ENCODE data around the gene CUTA.
"Not testable (repeated sequence)": the region's sequence is repeated elsewhere in the genome, so short reads cannot be mapped to it uniquely, and the experiment has no call there.

CUTA gene

DNA sequence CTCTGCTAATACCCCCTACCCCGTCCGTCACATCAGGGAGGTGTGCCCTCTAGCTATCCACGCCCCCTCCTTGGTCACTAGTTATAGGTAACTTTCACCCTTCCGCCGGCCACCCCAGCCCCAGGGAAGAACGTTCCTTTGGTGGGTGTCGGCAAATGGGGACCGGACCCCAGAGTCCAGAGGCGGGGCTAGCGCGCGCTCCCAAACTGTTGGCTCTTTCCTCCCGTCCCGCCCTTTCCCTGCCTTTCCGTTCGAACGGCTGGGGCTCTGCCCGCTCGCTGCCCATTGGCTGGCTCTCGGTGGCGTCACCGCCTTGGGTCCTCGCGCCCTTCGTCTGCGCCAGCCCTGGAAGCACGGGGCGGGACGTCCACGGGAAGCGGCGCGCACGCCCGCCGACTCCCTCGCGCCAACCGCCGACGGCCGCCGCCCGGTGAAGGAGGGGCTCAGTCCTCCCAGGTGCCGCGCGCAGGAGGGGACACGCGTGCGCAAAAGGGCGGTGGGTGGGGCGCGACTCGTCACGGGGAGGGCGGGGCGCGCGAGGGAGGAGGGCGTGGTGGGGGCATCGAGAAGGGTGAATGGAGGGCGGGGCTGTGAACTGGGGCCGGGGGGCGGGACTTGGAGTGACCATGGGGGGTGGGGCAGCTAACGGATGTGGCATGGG is 7.7 kb downstream of the CUTA start:
- DNase-seq (ENCODE audit: low read depth) = peak; percentile 99
- H3K9ac ChIP-seq (ENCODE audit: low read length) = peak overlapping the region; percentile 80
- no peaks in the 10 kb centered on the region for H3K9me3 ChIP-seq (ENCODE audit: control insufficient read depth, low read length)
- peaks cover 10% of the 10 kb centered on the region for H3K4me1 ChIP-seq (ENCODE audit: control insufficient read depth, insufficient read depth, low read length)
- H3K36me3 ChIP-seq (ENCODE audit: control insufficient read depth, insufficient read depth, low read length, severe bottlenecking) = peaks cover 29% of the 10 kb centered on the region
- peak overlapping the region; percentile 85 for H3K4me3 ChIP-seq (ENCODE audit: low read length)
- H3K27me3 ChIP-seq (replicated peaks; ENCODE audit: control insufficient read depth, insufficient read depth, low read length) = no peaks in the 10 kb centered on the region

- H3K4me3 ChIP-seq (ENCODE audit: low read length) = no peak overlapping the region
- DNase-seq (ENCODE audit: low read depth) = peak; percentile 66
- H3K27me3 ChIP-seq (replicated peaks; ENCODE audit: control insufficient read depth, insufficient read depth, low read length) = no peaks in the 10 kb centered on the region
- no peaks in the 10 kb centered on the region for H3K36me3 ChIP-seq (ENCODE audit: control insufficient read depth, insufficient read depth, low read length, severe bottlenecking)
- peak overlapping the region; percentile 50 for H3K9ac ChIP-seq (ENCODE audit: low read length)
- no peaks in the 10 kb centered on the region for H3K9me3 ChIP-seq (ENCODE audit: control insufficient read depth, low read length)
- peaks cover 7% of the 10 kb centered on the region for H3K4me1 ChIP-seq (ENCODE audit: control insufficient read depth, insufficient read depth, low read length)
Observed at GRCh38 chr6:33407132-33407718, 10.7 kb downstream of the CUTA start.

DNA sequence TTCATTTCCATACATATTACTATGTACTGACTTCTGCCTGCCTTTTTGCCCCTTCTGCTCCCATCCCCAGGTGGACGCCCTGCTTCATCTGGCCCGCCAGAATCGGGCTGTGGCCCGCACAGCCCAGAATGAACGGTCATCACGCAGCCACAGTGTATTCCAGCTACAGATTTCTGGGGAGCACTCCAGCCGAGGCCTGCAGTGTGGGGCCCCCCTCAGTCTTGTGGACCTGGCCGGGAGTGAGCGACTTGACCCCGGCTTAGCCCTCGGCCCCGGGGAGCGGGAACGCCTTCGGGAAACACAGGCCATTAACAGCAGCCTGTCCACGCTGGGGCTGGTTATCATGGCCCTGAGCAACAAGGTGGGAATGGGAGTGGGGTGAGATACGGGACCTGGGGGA is 11.8 kb downstream of the CUTA start:
- H3K27me3 ChIP-seq (replicated peaks; ENCODE audit: control insufficient read depth, insufficient read depth, low read length) = no peaks in the 10 kb centered on the region
- no peaks in the 10 kb centered on the region for H3K36me3 ChIP-seq (ENCODE audit: control insufficient read depth, insufficient read depth, low read length, severe bottlenecking)
- no peaks in the 10 kb centered on the region for H3K4me1 ChIP-seq (ENCODE audit: control insufficient read depth, insufficient read depth, low read length)
- no peak overlapping the region for H3K9ac ChIP-seq (ENCODE audit: low read length)
- H3K4me3 ChIP-seq (ENCODE audit: low read length) = no peak overlapping the region
- H3K9me3 ChIP-seq (ENCODE audit: control insufficient read depth, low read length) = no peaks in the 10 kb centered on the region
- DNase-seq (ENCODE audit: low read depth) = no peak

DNA sequence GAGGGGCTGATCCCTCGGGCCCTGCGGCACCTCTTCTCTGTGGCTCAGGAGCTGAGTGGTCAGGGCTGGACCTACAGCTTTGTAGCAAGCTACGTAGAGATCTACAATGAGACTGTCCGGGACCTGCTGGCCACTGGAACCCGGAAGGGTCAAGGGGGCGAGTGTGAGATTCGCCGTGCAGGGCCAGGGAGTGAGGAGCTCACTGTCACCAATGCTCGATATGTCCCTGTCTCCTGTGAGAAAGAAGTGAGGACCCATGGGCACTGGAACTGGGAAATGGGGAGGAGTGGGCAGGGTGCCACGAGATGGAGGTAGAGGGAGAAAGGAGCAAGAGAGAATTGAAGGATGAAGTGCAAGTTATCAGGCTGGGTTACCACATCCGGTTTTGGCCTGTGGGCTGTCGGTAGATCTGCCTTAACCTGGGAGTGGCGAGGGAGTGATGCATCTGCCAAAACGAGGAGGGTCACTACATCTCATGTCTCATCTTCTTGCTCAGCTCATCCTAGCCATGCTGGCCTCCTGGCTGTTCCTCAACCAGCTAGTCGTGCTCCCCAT is 12.4 kb downstream of the CUTA start:
- H3K4me3 ChIP-seq (ENCODE audit: low read length) = no peak overlapping the region
- no peak for DNase-seq (ENCODE audit: low read depth)
- H3K9ac ChIP-seq (ENCODE audit: low read length) = no peak overlapping the region
- H3K27me3 ChIP-seq (replicated peaks; ENCODE audit: control insufficient read depth, insufficient read depth, low read length) = no peaks in the 10 kb centered on the region
- H3K9me3 ChIP-seq (ENCODE audit: control insufficient read depth, low read length) = no peaks in the 10 kb centered on the region
- H3K36me3 ChIP-seq (ENCODE audit: control insufficient read depth, insufficient read depth, low read length, severe bottlenecking) = no peaks in the 10 kb centered on the region
- no peaks in the 10 kb centered on the region for H3K4me1 ChIP-seq (ENCODE audit: control insufficient read depth, insufficient read depth, low read length)

DNA sequence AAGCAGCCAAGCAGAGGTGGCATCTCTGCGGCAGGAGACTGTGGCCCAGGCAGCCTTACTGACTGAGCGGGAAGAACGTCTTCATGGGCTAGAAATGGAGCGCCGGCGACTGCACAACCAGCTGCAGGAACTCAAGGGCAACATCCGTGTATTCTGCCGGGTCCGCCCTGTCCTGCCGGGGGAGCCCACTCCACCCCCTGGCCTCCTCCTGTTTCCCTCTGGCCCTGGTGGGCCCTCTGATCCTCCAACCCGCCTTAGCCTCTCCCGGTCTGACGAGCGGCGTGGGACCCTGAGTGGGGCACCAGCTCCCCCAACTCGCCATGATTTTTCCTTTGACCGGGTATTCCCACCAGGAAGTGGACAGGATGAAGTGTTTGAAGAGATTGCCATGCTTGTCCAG is 13.0 kb downstream of the CUTA start:
- Histone ChIP-seq H3K4me1 (ENCODE audit: control insufficient read depth, insufficient read depth, low read length) (no peaks in the 10 kb centered on the region), H3K9me3 (ENCODE audit: control insufficient read depth, low read length) (no peaks in the 10 kb centered on the region), H3K9ac (ENCODE audit: low read length) (no peak overlapping the region), H3K36me3 (ENCODE audit: control insufficient read depth, insufficient read depth, low read length, severe bottlenecking) (no peaks in the 10 kb centered on the region), H3K27me3 (replicated peaks; ENCODE audit: control insufficient read depth, insufficient read depth, low read length) (no peaks in the 10 kb centered on the region), H3K4me3 (ENCODE audit: low read length) (no peak overlapping the region)
- DNase-seq (ENCODE audit: low read depth) = no peak

DNA sequence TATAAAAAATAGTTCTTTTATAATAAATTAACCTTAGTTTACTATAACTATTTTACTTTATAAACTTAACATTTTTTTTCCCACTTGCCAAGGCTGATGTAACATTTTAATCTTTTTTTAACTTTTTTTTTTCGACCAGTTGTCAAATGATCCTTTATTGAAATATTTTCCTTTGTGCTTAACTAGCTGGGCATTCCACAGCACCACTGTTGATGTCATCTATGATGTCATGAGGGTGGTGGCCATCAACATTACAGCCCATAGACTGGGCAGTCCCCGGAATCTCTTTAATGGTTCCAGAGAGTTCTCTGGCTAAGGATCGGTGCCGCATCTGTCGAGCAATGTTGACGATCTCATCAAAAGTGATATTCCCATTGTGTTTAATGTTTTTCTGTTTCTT is 18.0 kb downstream of the CUTA start:
- not testable (repeated sequence) for H3K27me3 ChIP-seq (replicated peaks; ENCODE audit: control insufficient read depth, insufficient read depth, low read length); H3K36me3 ChIP-seq (ENCODE audit: control insufficient read depth, insufficient read depth, low read length, severe bottlenecking); H3K4me3 ChIP-seq (ENCODE audit: low read length); H3K9me3 ChIP-seq (ENCODE audit: control insufficient read depth, low read length); H3K9ac ChIP-seq (ENCODE audit: low read length); H3K4me1 ChIP-seq (ENCODE audit: control insufficient read depth, insufficient read depth, low read length); DNase-seq (ENCODE audit: low read depth)

DNA sequence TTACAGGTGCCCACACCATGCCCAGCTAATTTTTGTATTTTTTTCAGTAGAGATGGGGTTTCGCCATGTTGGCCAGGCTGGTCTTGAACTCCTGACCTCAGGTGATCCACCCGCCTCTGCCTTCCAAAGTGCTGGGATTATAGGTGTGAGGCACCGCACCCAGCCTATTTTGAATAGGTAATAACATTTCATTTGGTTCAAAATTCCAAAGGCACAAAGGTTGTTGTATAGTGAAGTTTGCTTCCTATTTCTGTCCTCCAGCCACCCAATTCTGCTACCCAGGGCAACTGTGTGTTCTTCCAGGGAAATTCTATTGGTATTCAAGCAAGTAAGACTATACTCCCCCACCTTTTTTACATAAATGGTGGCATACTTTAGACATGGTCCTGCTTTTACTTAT is 19.3 kb downstream of the CUTA start:
- not testable (repeated sequence) for H3K9ac ChIP-seq (ENCODE audit: low read length); H3K36me3 ChIP-seq (ENCODE audit: control insufficient read depth, insufficient read depth, low read length, severe bottlenecking); H3K4me3 ChIP-seq (ENCODE audit: low read length); H3K9me3 ChIP-seq (ENCODE audit: control insufficient read depth, low read length); H3K27me3 ChIP-seq (replicated peaks; ENCODE audit: control insufficient read depth, insufficient read depth, low read length); DNase-seq (ENCODE audit: low read depth); H3K4me1 ChIP-seq (ENCODE audit: control insufficient read depth, insufficient read depth, low read length)

DNA sequence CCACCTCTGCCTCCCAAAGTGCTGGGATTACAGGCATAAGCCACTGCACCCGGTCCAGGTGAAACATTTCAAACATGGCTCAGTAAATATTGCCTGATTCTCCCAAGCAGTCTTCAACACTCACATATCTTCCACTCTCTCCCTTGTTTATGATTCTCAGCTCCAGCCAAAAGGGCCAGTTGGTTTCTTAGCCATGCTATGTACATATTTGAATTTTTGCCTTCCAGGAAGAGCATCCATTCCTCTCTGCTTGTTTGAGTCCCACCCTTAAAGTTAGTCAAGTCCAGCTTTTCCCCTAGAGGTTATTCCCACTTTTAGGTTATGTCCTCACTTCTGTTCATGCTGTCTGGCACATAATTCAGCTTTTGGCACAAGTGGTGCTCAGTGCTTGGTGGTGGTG is 20.4 kb downstream of the CUTA start:
- H3K9me3 ChIP-seq (ENCODE audit: control insufficient read depth, low read length) = no peaks in the 10 kb centered on the region
- no peaks in the 10 kb centered on the region for H3K36me3 ChIP-seq (ENCODE audit: control insufficient read depth, insufficient read depth, low read length, severe bottlenecking)
- no peaks in the 10 kb centered on the region for H3K27me3 ChIP-seq (replicated peaks; ENCODE audit: control insufficient read depth, insufficient read depth, low read length)
- H3K4me3 ChIP-seq (ENCODE audit: low read length) = no peak overlapping the region
- H3K9ac ChIP-seq (ENCODE audit: low read length) = no peak overlapping the region
- H3K4me1 ChIP-seq (ENCODE audit: control insufficient read depth, insufficient read depth, low read length) = no peaks in the 10 kb centered on the region
- DNase-seq (ENCODE audit: low read depth) = no peak

DNA sequence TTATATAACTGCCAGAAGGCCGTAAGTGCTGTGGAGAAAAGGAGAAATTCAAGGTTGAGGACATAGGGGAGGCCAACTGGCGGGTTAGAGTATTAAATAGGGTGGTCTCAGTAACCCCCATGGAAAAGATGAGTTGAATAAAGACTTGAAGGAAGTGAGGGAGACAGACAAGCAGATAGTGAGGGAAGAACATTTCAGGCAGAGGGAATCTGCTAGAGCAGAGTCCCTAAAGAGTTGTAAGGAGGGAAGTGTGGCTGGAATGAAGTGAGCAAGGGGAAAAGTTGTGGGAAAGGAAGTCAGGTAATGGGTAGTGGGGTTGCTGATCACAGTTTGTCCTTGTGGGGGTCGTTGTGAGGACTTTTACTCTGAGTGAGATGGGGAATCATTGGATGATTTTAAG is 24.9 kb downstream of the CUTA start:
- Histone ChIP-seq H3K27me3 (replicated peaks; ENCODE audit: control insufficient read depth, insufficient read depth, low read length) (no peaks in the 10 kb centered on the region), H3K9me3 (ENCODE audit: control insufficient read depth, low read length) (no peaks in the 10 kb centered on the region), H3K36me3 (ENCODE audit: control insufficient read depth, insufficient read depth, low read length, severe bottlenecking) (no peaks in the 10 kb centered on the region), H3K4me3 (ENCODE audit: low read length) (no peak overlapping the region), H3K4me1 (ENCODE audit: control insufficient read depth, insufficient read depth, low read length) (peaks cover 5% of the 10 kb centered on the region), H3K9ac (ENCODE audit: low read length) (no peak overlapping the region)
- no peak for DNase-seq (ENCODE audit: low read depth)

DNA sequence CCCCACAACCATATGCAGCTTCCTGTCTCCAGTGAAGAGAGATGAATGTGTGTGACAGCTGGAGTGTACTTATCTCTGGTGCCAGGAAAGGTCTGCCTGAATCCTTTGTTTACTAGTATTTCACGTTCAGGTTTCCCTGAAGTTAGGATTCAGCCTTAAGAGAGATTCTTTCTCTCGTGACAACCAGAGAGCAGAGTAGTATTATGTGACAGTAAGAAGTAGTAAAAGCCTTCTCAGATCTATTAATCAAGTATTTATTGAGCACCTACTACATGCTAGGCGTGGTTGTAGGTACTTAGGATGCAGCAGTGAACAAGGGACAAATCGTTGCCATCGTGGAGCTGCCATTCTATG is 25.3 kb downstream of the CUTA start:
- DNase-seq (ENCODE audit: low read depth) = no peak
- H3K27me3 ChIP-seq (replicated peaks; ENCODE audit: control insufficient read depth, insufficient read depth, low read length) = no peaks in the 10 kb centered on the region
- H3K4me1 ChIP-seq (ENCODE audit: control insufficient read depth, insufficient read depth, low read length) = peaks cover 5% of the 10 kb centered on the region
- H3K9ac ChIP-seq (ENCODE audit: low read length) = peak overlapping the region; percentile 70
- no peaks in the 10 kb centered on the region for H3K36me3 ChIP-seq (ENCODE audit: control insufficient read depth, insufficient read depth, low read length, severe bottlenecking)
- H3K9me3 ChIP-seq (ENCODE audit: control insufficient read depth, low read length) = no peaks in the 10 kb centered on the region
- peak overlapping the region; percentile 83 for H3K4me3 ChIP-seq (ENCODE audit: low read length)

DNA sequence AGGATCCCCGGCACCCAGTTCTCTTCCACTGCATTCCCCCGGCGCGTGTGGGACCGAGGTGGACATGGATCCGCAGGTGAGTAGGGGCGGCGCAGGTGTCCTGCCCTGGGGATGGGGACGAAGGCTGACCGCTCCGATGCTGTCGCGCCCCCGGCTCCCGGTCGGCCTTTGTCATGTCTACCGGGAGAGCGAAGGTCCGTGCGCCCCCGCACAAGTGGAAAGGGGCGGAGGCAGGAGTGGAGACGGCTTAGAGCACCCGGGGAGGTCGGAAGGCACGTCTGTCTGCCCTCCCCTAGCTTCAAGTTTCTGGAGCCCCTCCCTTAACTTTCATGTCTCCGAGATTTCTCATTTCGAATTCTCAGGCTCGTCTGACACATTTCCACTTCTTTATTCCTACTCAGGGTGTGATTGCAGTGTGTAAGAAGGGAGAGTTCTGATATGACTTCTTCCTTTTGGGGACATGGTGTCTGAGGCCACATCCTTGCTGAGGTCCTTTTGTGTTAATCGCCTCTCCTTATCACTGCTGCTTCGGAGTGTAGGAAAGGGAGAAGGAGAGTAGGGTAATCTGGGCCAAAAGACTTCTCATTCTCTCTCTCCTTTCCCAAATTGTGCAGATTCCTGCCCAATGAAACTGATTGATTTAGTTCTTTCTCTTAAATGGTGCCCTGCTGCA is 25.8 kb downstream of the CUTA start:
- DNase-seq (ENCODE audit: low read depth) = peak; percentile 57
- Histone ChIP-seq H3K36me3 (ENCODE audit: control insufficient read depth, insufficient read depth, low read length, severe bottlenecking) (no peaks in the 10 kb centered on the region), H3K4me1 (ENCODE audit: control insufficient read depth, insufficient read depth, low read length) (peaks cover 5% of the 10 kb centered on the region), H3K4me3 (ENCODE audit: low read length) (peak overlapping the region; percentile 83), H3K9ac (ENCODE audit: low read length) (peak overlapping the region; percentile 70), H3K27me3 (replicated peaks; ENCODE audit: control insufficient read depth, insufficient read depth, low read length) (no peaks in the 10 kb centered on the region), H3K9me3 (ENCODE audit: control insufficient read depth, low read length) (no peaks in the 10 kb centered on the region)
